Ishikawa (cell line): ENCODE data around the gene NME3.

Experiments used
- CEBPB ChIP-seq: IDR thresholded peaks from 2 replicates; pipeline ENCODE4 v1.6.1; 2012
- CREB1 ChIP-seq: IDR thresholded peaks from 2 replicates; pipeline ENCODE4 v1.6.1; 2012; ENCODE audit warnings: low read depth
- EGR1 ChIP-seq: IDR thresholded peaks from 2 replicates; pipeline ENCODE4 v1.6.1; 2012
- EP300 ChIP-seq: IDR thresholded peaks from 2 replicates; pipeline ENCODE4 v1.6.1; 2012; ENCODE audit warnings: borderline replicate concordance
- FOXM1 ChIP-seq: IDR thresholded peaks from 2 replicates; pipeline ENCODE4 v1.6.1; 2012; ENCODE audit warnings: low read depth, borderline replicate concordance
- NFIC ChIP-seq: IDR thresholded peaks from 2 replicates; pipeline ENCODE4 v1.6.1; 2012
- RAD21 ChIP-seq: IDR thresholded peaks from 2 replicates; pipeline ENCODE4 v1.6.1; 2012; ENCODE audit warnings: low read depth
- TAF1 ChIP-seq: IDR thresholded peaks from 2 replicates; pipeline ENCODE4 v1.6.1; 2012; ENCODE audit warnings: low read depth, mild to moderate bottlenecking
- TCF12 ChIP-seq: IDR thresholded peaks from 2 replicates; pipeline ENCODE4 v1.6.1; 2012; ENCODE audit warnings: low read depth
- TEAD4 ChIP-seq: IDR thresholded peaks from 2 replicates; pipeline ENCODE4 v1.6.1; 2012
- USF1 ChIP-seq: IDR thresholded peaks from 2 replicates; pipeline ENCODE4 v1.6.1; 2012
- YY1 ChIP-seq: IDR thresholded peaks from 2 replicates; pipeline ENCODE4 v1.6.1; 2012; ENCODE audit warnings: low read depth
- ZBTB7A ChIP-seq: IDR thresholded peaks from 2 replicates; pipeline ENCODE4 v1.6.1; 2012; ENCODE audit warnings: low read depth
- TF ChIP-seq, protein P1 (sequence below): IDR thresholded peaks from 2 replicates; pipeline ENCODE4 v1.6.1; 2012
- TF ChIP-seq, protein P2 (sequence below): IDR thresholded peaks from 2 replicates; pipeline ENCODE4 v1.6.1; 2012; ENCODE audit warnings: low read depth, mild to moderate bottlenecking

Gene NME3

DNA sequence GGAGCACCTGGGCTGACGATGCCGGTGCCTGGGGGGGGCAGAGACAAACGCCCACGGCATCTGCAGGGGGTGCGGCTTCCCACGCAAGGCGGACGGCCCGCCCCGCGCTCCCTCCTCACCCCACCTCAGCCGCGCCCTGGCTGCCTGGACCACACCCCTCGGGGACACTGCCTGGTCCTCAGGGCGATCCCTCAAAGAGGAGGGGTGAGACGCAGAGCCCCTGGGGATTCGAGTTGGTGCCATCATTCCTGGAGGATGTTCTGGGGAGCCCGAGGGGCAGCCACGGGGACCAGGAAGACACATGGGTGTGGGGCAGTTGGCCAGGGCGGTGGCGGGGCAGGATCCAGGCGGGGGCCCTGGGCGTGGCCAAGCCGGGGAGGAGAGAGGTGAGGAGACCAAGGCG lies 18.3 kb upstream of the NME3 start:
- TF ChIP-seq TAF1: no peak
- TF ChIP-seq, protein P1, sequence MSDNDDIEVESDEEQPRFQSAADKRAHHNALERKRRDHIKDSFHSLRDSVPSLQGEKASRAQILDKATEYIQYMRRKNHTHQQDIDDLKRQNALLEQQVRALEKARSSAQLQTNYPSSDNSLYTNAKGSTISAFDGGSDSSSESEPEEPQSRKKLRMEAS: no peak
- TF ChIP-seq NFIC: no peak
- no peak for TF ChIP-seq FOXM1

- TF ChIP-seq EGR1: no peak
- no peak for TF ChIP-seq TAF1
- TF ChIP-seq FOXM1: no peak
- TF ChIP-seq TEAD4: no peak
- TF ChIP-seq YY1: no peak
- TF ChIP-seq, protein P2, sequence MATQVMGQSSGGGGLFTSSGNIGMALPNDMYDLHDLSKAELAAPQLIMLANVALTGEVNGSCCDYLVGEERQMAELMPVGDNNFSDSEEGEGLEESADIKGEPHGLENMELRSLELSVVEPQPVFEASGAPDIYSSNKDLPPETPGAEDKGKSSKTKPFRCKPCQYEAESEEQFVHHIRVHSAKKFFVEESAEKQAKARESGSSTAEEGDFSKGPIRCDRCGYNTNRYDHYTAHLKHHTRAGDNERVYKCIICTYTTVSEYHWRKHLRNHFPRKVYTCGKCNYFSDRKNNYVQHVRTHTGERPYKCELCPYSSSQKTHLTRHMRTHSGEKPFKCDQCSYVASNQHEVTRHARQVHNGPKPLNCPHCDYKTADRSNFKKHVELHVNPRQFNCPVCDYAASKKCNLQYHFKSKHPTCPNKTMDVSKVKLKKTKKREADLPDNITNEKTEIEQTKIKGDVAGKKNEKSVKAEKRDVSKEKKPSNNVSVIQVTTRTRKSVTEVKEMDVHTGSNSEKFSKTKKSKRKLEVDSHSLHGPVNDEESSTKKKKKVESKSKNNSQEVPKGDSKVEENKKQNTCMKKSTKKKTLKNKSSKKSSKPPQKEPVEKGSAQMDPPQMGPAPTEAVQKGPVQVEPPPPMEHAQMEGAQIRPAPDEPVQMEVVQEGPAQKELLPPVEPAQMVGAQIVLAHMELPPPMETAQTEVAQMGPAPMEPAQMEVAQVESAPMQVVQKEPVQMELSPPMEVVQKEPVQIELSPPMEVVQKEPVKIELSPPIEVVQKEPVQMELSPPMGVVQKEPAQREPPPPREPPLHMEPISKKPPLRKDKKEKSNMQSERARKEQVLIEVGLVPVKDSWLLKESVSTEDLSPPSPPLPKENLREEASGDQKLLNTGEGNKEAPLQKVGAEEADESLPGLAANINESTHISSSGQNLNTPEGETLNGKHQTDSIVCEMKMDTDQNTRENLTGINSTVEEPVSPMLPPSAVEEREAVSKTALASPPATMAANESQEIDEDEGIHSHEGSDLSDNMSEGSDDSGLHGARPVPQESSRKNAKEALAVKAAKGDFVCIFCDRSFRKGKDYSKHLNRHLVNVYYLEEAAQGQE: no peak
- no peak for TF ChIP-seq RAD21
- no peak for TF ChIP-seq USF1
- TF ChIP-seq NFIC: no peak
- no peak for TF ChIP-seq CREB1
- no peak for TF ChIP-seq EP300
- TF ChIP-seq, protein P1: no peak
- TF ChIP-seq CEBPB: no peak
- TF ChIP-seq ZBTB7A: no peak
- no peak for TF ChIP-seq TCF12
Measured at GRCh38 chr16:1788708-1789100, 17.4 kb upstream of the NME3 start.

DNA sequence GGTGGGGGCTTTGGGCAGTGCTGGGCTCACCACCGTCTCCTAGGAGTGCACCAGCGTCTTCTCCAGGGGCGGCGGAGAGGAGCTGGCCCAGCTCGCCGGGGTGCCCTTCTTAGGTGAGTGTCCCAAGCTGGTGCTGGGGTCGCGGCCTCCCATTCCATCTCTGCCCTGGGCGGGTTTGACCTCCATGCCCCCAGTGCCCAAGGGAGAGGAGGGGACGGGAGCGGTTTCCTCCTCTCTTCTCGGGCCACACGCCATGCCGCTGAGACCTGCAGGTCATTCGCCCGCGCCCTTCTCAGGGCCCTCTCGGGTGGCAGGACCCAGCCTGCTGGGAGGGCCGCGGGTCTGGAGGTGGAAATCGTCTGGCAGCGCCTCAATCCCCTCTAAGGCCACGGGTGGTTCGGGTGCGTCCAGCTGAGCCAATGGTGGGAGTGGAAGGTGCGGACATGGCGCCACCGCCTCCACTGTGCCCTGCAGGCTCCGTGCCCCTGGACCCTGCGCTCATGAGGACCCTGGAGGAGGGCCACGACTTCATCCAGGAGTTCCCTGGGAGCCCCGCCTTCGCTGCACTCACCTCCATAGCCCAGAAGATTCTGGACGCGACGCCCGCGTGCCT lies 16.9 kb upstream of the NME3 start:
- TF ChIP-seq, protein P2: no peak
- TF ChIP-seq TAF1 (no peak), NFIC (no peak), RAD21 (no peak), EP300 (no peak), TEAD4 (no peak), FOXM1 (no peak), CREB1 (no peak), EGR1 (no peak), ZBTB7A (no peak), YY1 (no peak)

- TF ChIP-seq FOXM1: no peak
- TF ChIP-seq EP300: no peak
- TF ChIP-seq USF1: no peak
- no peak for TF ChIP-seq TEAD4
- TF ChIP-seq TAF1: no peak
- TF ChIP-seq CREB1: no peak
Measured at GRCh38 chr16:1787322-1788094, 16.2 kb upstream of the NME3 start.

GRCh38 chr16:1787056-1787321 lies 15.6 kb upstream of the NME3 start:
- TF ChIP-seq ZBTB7A (no peak), TAF1 (no peak), TCF12 (no peak), CREB1 (no peak), CEBPB (no peak), USF1 (no peak), YY1 (no peak), EP300 (no peak), FOXM1 (no peak)
- TF ChIP-seq, protein P1: no peak
- TF ChIP-seq, protein P2: no peak
